IMR-90 (cell line): ENCODE data around the gene CD82. TPM values are rescaled to one million over a fixed set of nuclear protein-coding genes. Genes with fewer than 3 reads are reported as not detected.

Experiments
- ATAC-seq: fragments of 200-7000 bp; cut with Tn5 transposase; 2 replicates; pipeline ENCODE4 v1.9.1; 2020; ENCODE audit warnings: low read depth, mild to moderate bottlenecking, moderate library complexity
- BruUV-seq: library from RNA; stranded (reverse); fragments of 400-500 nt; replicated peaks from 2 replicates; lab custom pipeline; 2021; lab: Mats Ljungman, UMichigan
- CTCF ChIA-PET: fragments of 300-600 bp; formaldehyde crosslinking; extraction: SDS; loops from one replicate; lab custom pipeline; 2021; ENCODE audit warnings: antibody characterized with exemption; lab: Yijun Ruan, JAX
- POLR2A ChIA-PET: fragments of 300-600 bp; sonication (Branson Sonifier 250); formaldehyde crosslinking; loops from one replicate; lab custom pipeline; 2022; ENCODE audit warnings: antibody characterized with exemption; ENCODE audit not compliant: unreplicated experiment; lab: Charles Lee
- DNase-seq: peaks from one replicate; pipeline ENCODE4 v3.0.0; 2013
- H2AFZ ChIP-seq: replicated peaks from 2 replicates; pipeline ENCODE3; 2013; ENCODE audit warnings: low read length, mild to moderate bottlenecking; ENCODE audit not compliant: poor library complexity
- H2AK5ac ChIP-seq: 2 replicates; pipeline ENCODE4 v1.6.1; 2013; ENCODE audit warnings: low read depth, low read length, inconsistent platforms
- H2AK9ac ChIP-seq: replicated peaks from 2 replicates; pipeline ENCODE3; 2013; ENCODE audit warnings: mild to moderate bottlenecking, low read depth, low read length, moderate library complexity; ENCODE audit not compliant: poor library complexity
- H2BK120ac ChIP-seq: 2 replicates; pipeline ENCODE4 v1.6.1; 2013; ENCODE audit warnings: low read depth, low read length, inconsistent platforms
- H2BK15ac ChIP-seq: 3 replicates; pipeline ENCODE4 v1.6.1; 2013; ENCODE audit warnings: low read depth, low read length, inconsistent platforms
- H2BK20ac ChIP-seq: 2 replicates; pipeline ENCODE4 v1.6.1; 2013; ENCODE audit warnings: low read depth, mild to moderate bottlenecking, inconsistent platforms, low read length, moderate library complexity
- H2BK5ac ChIP-seq: 2 replicates; pipeline ENCODE4 v1.6.1; 2013; ENCODE audit warnings: mild to moderate bottlenecking, low read depth, low read length, inconsistent platforms; ENCODE audit not compliant: poor library complexity, severe bottlenecking
- H3K14ac ChIP-seq: replicated peaks from 2 replicates; pipeline ENCODE4 v1.6.1; 2013; ENCODE audit warnings: low read depth, low read length, inconsistent platforms
- H3K18ac ChIP-seq: 2 replicates; pipeline ENCODE4 v1.6.1; 2013; ENCODE audit warnings: low read depth, low read length, control low read depth
- H3K23ac ChIP-seq: 2 replicates; pipeline ENCODE4 v1.6.1; 2013; ENCODE audit warnings: low read depth, low read length, inconsistent platforms
- H3K27ac ChIP-seq: 2 replicates; pipeline ENCODE4 v1.5.1; 2013; ENCODE audit warnings: mild to moderate bottlenecking, control low read depth, low read length; ENCODE audit not compliant: insufficient read depth
- H3K27me3 ChIP-seq: 2 replicates; pipeline ENCODE4 v1.6.1; 2013; ENCODE audit warnings: low read length; ENCODE audit not compliant: control insufficient read depth, insufficient read depth
- H3K36me3 ChIP-seq: 2 replicates; pipeline ENCODE4 v1.6.1; 2013; ENCODE audit warnings: low read length, mixed read lengths; ENCODE audit not compliant: control insufficient read depth, insufficient read depth
- H3K4ac ChIP-seq: 2 replicates; pipeline ENCODE4 v1.6.1; 2013; ENCODE audit warnings: low read depth, low read length, inconsistent platforms
- H3K4me1 ChIP-seq: 2 replicates; pipeline ENCODE4 v1.6.1; 2013; ENCODE audit warnings: low read length, mixed read lengths; ENCODE audit not compliant: control insufficient read depth, insufficient read depth
- H3K4me2 ChIP-seq: 2 replicates; pipeline ENCODE4 v1.6.1; 2013; ENCODE audit warnings: low read depth, mild to moderate bottlenecking, control low read depth, low read length, moderate library complexity
- H3K4me3 ChIP-seq: 2 replicates; pipeline ENCODE4 v1.5.1; 2013; ENCODE audit warnings: low read depth, mild to moderate bottlenecking, control low read depth, low read length, moderate library complexity; ENCODE audit not compliant: insufficient read depth
- H3K56ac ChIP-seq: 2 replicates; pipeline ENCODE4 v1.6.1; 2013; ENCODE audit warnings: low read length, inconsistent platforms; ENCODE audit not compliant: insufficient read depth; ENCODE audit errors: extremely low read depth
- H3K79me1 ChIP-seq, 2 experiments: 2 replicates each; pipeline ENCODE4 v1.6.1; 2013; ENCODE audit warnings: low read length in 2 of 2, inconsistent platforms in 1 of 2, low read depth in 1 of 2
- H3K9ac ChIP-seq: 2 replicates; pipeline ENCODE4 v1.6.1; 2013; ENCODE audit warnings: low read depth, low read length, control low read depth
- H3K9me1 ChIP-seq: 2 replicates; pipeline ENCODE4 v1.6.1; 2013; ENCODE audit warnings: low read length, inconsistent platforms; ENCODE audit not compliant: insufficient read depth
- H3K9me3 ChIP-seq: 2 replicates; pipeline ENCODE4 v1.6.1; 2013; ENCODE audit warnings: low read length; ENCODE audit not compliant: control insufficient read depth, insufficient read depth
- H4K20me1 ChIP-seq: 2 replicates; pipeline ENCODE4 v1.6.1; 2013; ENCODE audit warnings: low read length, inconsistent platforms; ENCODE audit not compliant: insufficient read depth
- H4K5ac ChIP-seq: 2 replicates; pipeline ENCODE4 v1.6.1; 2013; ENCODE audit warnings: mild to moderate bottlenecking, low read depth, low read length, control low read depth
- H4K8ac ChIP-seq, 2 experiments: 2 replicates each; pipeline ENCODE4 v1.6.1; 2013; ENCODE audit warnings: low read depth in 2 of 2, low read length in 2 of 2, control low read depth in 1 of 2, inconsistent platforms in 1 of 2
- H4K91ac ChIP-seq: 2 replicates; pipeline ENCODE4 v1.6.1; 2013; ENCODE audit warnings: low read depth, low read length, inconsistent platforms; ENCODE audit not compliant: insufficient read depth
- BHLHE40 ChIP-seq: fragments of 150-350 bp; IDR thresholded peaks from 2 replicates; pipeline ENCODE4 v1.6.1; 2016; ENCODE audit warnings: mild to moderate bottlenecking, low read depth, low read length
- CEBPB ChIP-seq: IDR thresholded peaks from 2 replicates; pipeline ENCODE4 v1.6.1; 2012; ENCODE audit warnings: low read depth, low read length, improper control_type of control experiment
- CHD1 ChIP-seq: IDR thresholded peaks from 2 replicates; pipeline ENCODE4 v1.6.1; 2012; ENCODE audit warnings: low read depth, low read length, improper control_type of control experiment
- CTCF ChIP-seq: conservative IDR thresholded peaks from 2 replicates; pipeline ENCODE4 v1.5.1; 2012; ENCODE audit warnings: mild to moderate bottlenecking, low read depth, low read length, improper control_type of control experiment
- ELK1 ChIP-seq: fragments of 150-350 bp; IDR thresholded peaks from 2 replicates; pipeline ENCODE4 v1.6.1; 2016; ENCODE audit warnings: low read depth, mild to moderate bottlenecking, low read length, moderate library complexity, borderline replicate concordance
- FOS ChIP-seq: fragments of 150-350 bp; IDR thresholded peaks from 2 replicates; pipeline ENCODE4 v1.6.1; 2016; ENCODE audit warnings: low read depth, low read length
- MAFK ChIP-seq: IDR thresholded peaks from 2 replicates; pipeline ENCODE4 v1.6.1; 2012; ENCODE audit warnings: low read depth, low read length, improper control_type of control experiment
- MAZ ChIP-seq: IDR thresholded peaks from 2 replicates; pipeline ENCODE4 v1.6.1; 2012; ENCODE audit warnings: low read depth, mild to moderate bottlenecking, low read length, improper control_type of control experiment, moderate library complexity, borderline replicate concordance
- MXI1 ChIP-seq: IDR thresholded peaks from 2 replicates; pipeline ENCODE4 v1.6.1; 2012; ENCODE audit warnings: low read depth, mild to moderate bottlenecking, low read length, moderate library complexity, borderline replicate concordance
- NFE2L2 ChIP-seq: fragments of 150-350 bp; IDR thresholded peaks from 2 replicates; pipeline ENCODE4 v1.6.1; 2016; ENCODE audit warnings: low read depth, mild to moderate bottlenecking, low read length
- POLR2A ChIP-seq: IDR thresholded peaks from 2 replicates; pipeline ENCODE4 v1.6.1; 2012; ENCODE audit warnings: mild to moderate bottlenecking, low read depth, low read length
- RAD21 ChIP-seq: IDR thresholded peaks from 2 replicates; pipeline ENCODE4 v1.6.1; 2012; ENCODE audit warnings: low read length, improper control_type of control experiment
- RCOR1 ChIP-seq: IDR thresholded peaks from 2 replicates; pipeline ENCODE4 v1.6.1; 2012; ENCODE audit warnings: mild to moderate bottlenecking, low read length, improper control_type of control experiment; ENCODE audit not compliant: insufficient replicate concordance
- RFX5 ChIP-seq: IDR thresholded peaks from 2 replicates; pipeline ENCODE4 v1.8.0; 2012; ENCODE audit warnings: low read depth, mild to moderate bottlenecking, low read length, moderate library complexity
- SMC3 ChIP-seq: fragments of 150-350 bp; IDR thresholded peaks from 2 replicates; pipeline ENCODE4 v1.6.1; 2016; ENCODE audit warnings: low read depth, mild to moderate bottlenecking, antibody characterized with exemption, low read length, moderate library complexity
- USF2 ChIP-seq: fragments of 150-350 bp; IDR thresholded peaks from 2 replicates; pipeline ENCODE4 v1.6.1; 2017; ENCODE audit warnings: mild to moderate bottlenecking, antibody characterized with exemption, low read length, low read depth
- WGBS, 2 experiments: methylation state at CpG; one replicate each; pipeline versions ENCODE4 v1.1.5 to v1.1.7; 2013; ENCODE audit warnings: missing lambda C conversion rate in 2 of 2; ENCODE audit not compliant: insufficient read length in 1 of 2; ENCODE audit errors: extremely low coverage in 2 of 2; 5-methylcytosine and 5-hydroxymethylcytosine counted together
- dilution Hi-C: fragments of 300-500 bp; cut with HindIII; formaldehyde crosslinking; loops from one replicate; pipeline ENCODE4 v1.14.3; 2018; ENCODE audit warnings: low sequenced_read_pairs; ENCODE audit not compliant: unreplicated experiment
- in situ Hi-C: fragments of 300-500 bp; cut with MboI; formaldehyde crosslinking; loops from 3 replicates; pipeline ENCODE4 v1.14.3; 2019; ENCODE audit warnings: low sequenced_read_pairs, inconsistent platforms, mixed read lengths
- intact Hi-C: fragments of 100-400 bp; cut with micrococcal nuclease; formaldehyde crosslinking; loops from 2 replicates; pipeline ENCODE4 v1.10.0; 2022
- polyA plus RNA-seq, 3 experiments: library from polyadenylated mRNA; depleted of rRNA; stranded (reverse); fragments of >200 nt; gene quantifications; 2 replicates each; pipeline ENCODE4 v1.2.3, GENCODE V29; 2012; ENCODE audit warnings: low replicate concordance in 1 of 3
- total RNA-seq: library from RNA; depleted of rRNA; stranded (reverse); fragments of >200 nt; gene quantifications from 2 replicates; pipeline ENCODE4 v1.2.3, GENCODE V29; 2012

Gene CD82
- total and polyA plus RNA-seq, 2 of the 4 experiments (the other 2 are of a cell fraction): 32.8 to 49.4 TPM

GRCh38 chr11:44531636-44532035 lies 33.8 kb upstream of the CD82 start:
- dilution Hi-C loops (no loop called here), intact Hi-C loops (no loop called here), in situ Hi-C loops (loop anchor here (10.0 kb wide), 1 partner anchor 247 kb away; no protein-coding TSS in a partner anchor)
- H3K36me3 ChIP-seq: no peaks in the 10 kb centered on the region
- H3K4me1 ChIP-seq: no peaks in the 10 kb centered on the region
- no peak overlapping the region for H3K4me2 ChIP-seq
- H3K4me3 ChIP-seq: no peak overlapping the region
- no peak overlapping the region for H3K56ac ChIP-seq
- no peak overlapping the region for H3K27ac ChIP-seq
- peaks cover 22% of the 10 kb centered on the region for H3K27me3 ChIP-seq
- no peak overlapping the region for H2AK5ac ChIP-seq
- POLR2A ChIA-PET: no interaction called here
- H4K91ac ChIP-seq: no peak overlapping the region
- H2BK15ac ChIP-seq: no peak overlapping the region
- CTCF ChIA-PET: no interaction called here
- no peak overlapping the region for H3K18ac ChIP-seq
- no peak for DNase-seq
- H4K5ac ChIP-seq: no peak overlapping the region
- H3K9me1 ChIP-seq: 0 out of 2 replicates have a peak, but pooled peaks cover 3% of the 10 kb centered on the region
- H2AFZ ChIP-seq: no peak overlapping the region
- no peak overlapping the region for H2BK120ac ChIP-seq
- H3K4ac ChIP-seq: no peak overlapping the region
- TF ChIP-seq ELK1 (no peak), SMC3 (no peak), CTCF (no peak), RCOR1 (no peak), MAFK (no peak), BHLHE40 (no peak), POLR2A (no peak), CEBPB (no peak), RAD21 (no peak), RFX5 (no peak), USF2 (no peak), MAZ (no peak), NFE2L2 (no peak), MXI1 (no peak), CHD1 (no peak), FOS (no peak)
- H3K79me1 ChIP-seq: no peaks in the 10 kb centered on the region
- no peak for ATAC-seq
- H4K20me1 ChIP-seq: no peaks in the 10 kb centered on the region
- H2AK9ac ChIP-seq: no peak overlapping the region
- no peak overlapping the region for H3K9ac ChIP-seq
- WGBS, 2 experiments: 71% methylated on average over 7 of the region's 8 CpGs; no CpG with 5 or more reads in 1 of the 2 experiments
- H3K9me3 ChIP-seq: no peaks in the 10 kb centered on the region
- no peak overlapping the region for H2BK5ac ChIP-seq
- H3K14ac ChIP-seq: no peak overlapping the region
- H4K8ac ChIP-seq: no peak overlapping the region
- no peak overlapping the region for H2BK20ac ChIP-seq
- H3K23ac ChIP-seq: no peak overlapping the region
- no TSS peak for BruUV-seq
